Keratinocyte (primary cell): Measurements from ENCODE around the gene GPATCH4. TPM values are rescaled to one million over a fixed set of nuclear protein-coding genes. Genes with fewer than 3 reads are reported as not detected.

Experiments
- DNase-seq: peaks from one replicate; pipeline ENCODE4 v3.0.0-alpha.2; 2011; ENCODE audit warnings: low read depth, missing footprints, low spot score
- FAIRE-seq: peaks from 2 replicates; lab custom pipeline; 2011; peaks lifted over from hg19 to GRCh38; lab: Jason Lieb, UNC
- H2AFZ ChIP-seq: 2 replicates; pipeline ENCODE4 v1.6.0; 2012; ENCODE audit warnings: low read length, control low read depth, inconsistent platforms; ENCODE audit not compliant: control insufficient read depth
- H3K27ac ChIP-seq: 2 replicates; pipeline ENCODE4 v1.5.1; 2011; ENCODE audit warnings: low read length; ENCODE audit not compliant: control insufficient read depth, insufficient read depth
- H3K27me3 ChIP-seq: 3 replicates; pipeline ENCODE4 v1.6.0; 2011; ENCODE audit warnings: low read length; ENCODE audit not compliant: control insufficient read depth, insufficient read depth; ENCODE audit errors: extremely low read depth
- H3K36me3 ChIP-seq, 2 experiments: 2 replicates in 1 of 2; 3 replicates in 1 of 2; pipeline ENCODE4 v1.5.1; 2011; ENCODE audit warnings: low read length in 2 of 2, mild to moderate bottlenecking in 1 of 2; ENCODE audit not compliant: control insufficient read depth in 2 of 2, insufficient read depth in 2 of 2; ENCODE audit errors: extremely low read depth in 1 of 2
- H3K4me1 ChIP-seq: 3 replicates; pipeline ENCODE4 v1.5.1; 2011; ENCODE audit warnings: low read length; ENCODE audit not compliant: control insufficient read depth, insufficient read depth; ENCODE audit errors: extremely low read depth
- H3K4me2 ChIP-seq: 3 replicates; pipeline ENCODE4 v1.6.0; 2011; ENCODE audit warnings: low read depth, low read length; ENCODE audit not compliant: control insufficient read depth, insufficient read depth; ENCODE audit errors: extremely low read depth
- H3K4me3 ChIP-seq, 3 experiments: fragments of 200-600 bp in 1 of 3; sonication (generic) in 1 of 3; 2 replicates in 2 of 3; 3 replicates in 1 of 3; pipeline ENCODE4 v1.5.1; 2011 to 2016; ENCODE audit warnings: low read length in 3 of 3, mild to moderate bottlenecking in 3 of 3, control low read depth in 2 of 3, inconsistent platforms in 1 of 3, low read depth in 1 of 3, mixed read lengths in 1 of 3, mixed run types in 1 of 3, moderate library complexity in 1 of 3; ENCODE audit not compliant: control insufficient read depth in 2 of 3, insufficient read depth in 2 of 3; ENCODE audit errors: extremely low read depth in 1 of 3
- H3K79me2 ChIP-seq: 2 replicates; pipeline ENCODE4 v1.6.0; 2012; ENCODE audit warnings: low read length; ENCODE audit not compliant: control insufficient read depth, insufficient read depth
- H3K9ac ChIP-seq: 3 replicates; pipeline ENCODE4 v1.6.0; 2011; ENCODE audit warnings: low read length; ENCODE audit not compliant: control insufficient read depth, insufficient read depth; ENCODE audit errors: extremely low read depth
- H3K9me1 ChIP-seq: 3 replicates; pipeline ENCODE4 v1.6.0; 2011; ENCODE audit warnings: low read length; ENCODE audit not compliant: control insufficient read depth, insufficient read depth; ENCODE audit errors: extremely low read depth
- H3K9me3 ChIP-seq: 2 replicates; pipeline ENCODE4 v1.5.1; 2012; ENCODE audit warnings: low read depth, low read length; ENCODE audit not compliant: control insufficient read depth
- H4K20me1 ChIP-seq: 3 replicates; pipeline ENCODE4 v1.6.0; 2011; ENCODE audit warnings: low read length; ENCODE audit not compliant: control insufficient read depth, insufficient read depth; ENCODE audit errors: extremely low read depth
- CTCF ChIP-seq, 3 experiments: IDR thresholded peaks in 1 of 3; conservative IDR thresholded peaks in 1 of 3; optimal IDR thresholded peaks in 1 of 3; 2 replicates in 2 of 3; 3 replicates in 1 of 3; pipeline versions ENCODE3 to v1.5.1; 2011; ENCODE audit warnings: low read length in 3 of 3, mild to moderate bottlenecking in 3 of 3, moderate library complexity in 2 of 3, control low read depth in 1 of 3, inconsistent platforms in 1 of 3; ENCODE audit not compliant: insufficient read depth in 2 of 3; ENCODE audit errors: extremely low read depth in 1 of 3
- EZH2 ChIP-seq: IDR thresholded peaks from one replicate; pipeline ENCODE4 v1.6.1; 2012; ENCODE audit warnings: inconsistent platforms, mild to moderate bottlenecking, low read length, moderate library complexity
- dilution Hi-C: fragments of 300-500 bp; cut with MboI; formaldehyde crosslinking; loops from one replicate; pipeline ENCODE4 v1.7.0; 2020; ENCODE audit warnings: low sequenced_read_pairs; ENCODE audit not compliant: extremely low pct_ligation_motif_present
- polyA plus RNA-seq, 5 experiments: library from polyadenylated mRNA; depleted of rRNA in 3 of 5; stranded (reverse) in 3 of 5; stranded (forward) in 1 of 5; unstranded in 1 of 5; fragments of >200 nt; gene quantifications; 1 replicate in 1 of 5; 2 replicates in 3 of 5; 3 replicates in 1 of 5; pipeline versions ENCODE4 v1.2.1 to v1.2.3, GENCODE V29; 2011 to 2012; ENCODE audit warnings: missing spikeins in 2 of 5, low read depth in 1 of 5, low replicate concordance in 1 of 5

The GPATCH4 gene
- polyA plus RNA-seq, 1 donor (not counting 4 experiments of a cell fraction or from before 2014, with no cell fraction given) = 43.5 TPM

GRCh38 chr1:156616463-156616862 lies 15.2 kb upstream of the GPATCH4 start:
- no peaks in the 10 kb centered on the region for H3K9me1 ChIP-seq
- no peak overlapping the region for H2AFZ ChIP-seq
- H3K4me1 ChIP-seq = no peaks in the 10 kb centered on the region
- H3K9me3 ChIP-seq = no peaks in the 10 kb centered on the region
- no peaks in the 10 kb centered on the region for H4K20me1 ChIP-seq
- FAIRE-seq (no peak), DNase-seq (no peak)
- no peak overlapping the region for H3K4me2 ChIP-seq
- H3K79me2 ChIP-seq = no peaks in the 10 kb centered on the region
- H3K9ac ChIP-seq = no peak overlapping the region
- TF ChIP-seq EZH2 (no peak), CTCF (optimal IDR thresholded peaks at IDR 0.05 in 1 of 3, IDR thresholded peaks at IDR 0.05 in 1 of 3, conservative IDR thresholded peaks at IDR 0.05 in 1 of 3; ENCODE audit: extremely low read depth in 1 of 3, insufficient read depth in 2 of 3, low read length in 3 of 3) (no peak)
- peaks cover 21% of the 10 kb centered on the region for H3K27me3 ChIP-seq
- H3K27ac ChIP-seq = no peak overlapping the region
- dilution Hi-C loops = no loop called here
- no peaks in the 10 kb centered on the region for H3K36me3 ChIP-seq
- no peak overlapping the region for H3K4me3 ChIP-seq

- Histone ChIP-seq H3K79me2 (no peaks in the 10 kb centered on the region), H4K20me1 (no peaks in the 10 kb centered on the region), H3K4me1 (no peaks in the 10 kb centered on the region), H3K36me3 (no peaks in the 10 kb centered on the region), H3K4me3 (no peak overlapping the region), H3K9me3 (no peaks in the 10 kb centered on the region), H3K4me2 (no peak overlapping the region), H3K9ac (no peak overlapping the region), H3K27ac (no peak overlapping the region), H3K9me1 (no peaks in the 10 kb centered on the region), H3K27me3 (peaks cover 21% of the 10 kb centered on the region), H2AFZ (no peak overlapping the region)
- dilution Hi-C loops = no loop called here
- no peak for FAIRE-seq
- TF ChIP-seq EZH2 (no peak), CTCF (optimal IDR thresholded peaks at IDR 0.05 in 1 of 3, IDR thresholded peaks at IDR 0.05 in 1 of 3, conservative IDR thresholded peaks at IDR 0.05 in 1 of 3; ENCODE audit: extremely low read depth in 1 of 3, insufficient read depth in 2 of 3, low read length in 3 of 3) (no peak)
- no peak for DNase-seq
Observed at GRCh38 chr1:156615946-156616345, 14.7 kb upstream of the GPATCH4 start.
